Stimulated activated memory B cell treated with anti-CD40 and anti-IgM and Interleukin-4, amounts not matched to agents 10 μg/mL and 1 μg/mL and 100 μg/mL, for 72 hours (primary cell): ENCODE results near the gene TARS1.

Experiments used
- ATAC-seq: fragments of 150-1000 bp; cut with Tn5 transposase; 2 replicates; pipeline ENCODE4 v1.10.0; 2021
- H3K27ac Mint-ChIP-seq: one replicate; pipeline ENCODE4 v1.8.0; 2022; ENCODE audit warnings: mild to moderate bottlenecking, mixed read lengths
- H3K27me3 Mint-ChIP-seq: one replicate; pipeline ENCODE4 v1.8.0; 2022; ENCODE audit warnings: mixed read lengths
- H3K36me3 Mint-ChIP-seq: one replicate; pipeline ENCODE4 v1.8.0; 2022; ENCODE audit warnings: mixed read lengths
- H3K4me1 Mint-ChIP-seq: one replicate; pipeline ENCODE4 v1.8.0; 2022; ENCODE audit warnings: mixed read lengths
- H3K4me3 Mint-ChIP-seq: one replicate; pipeline ENCODE4 v1.8.0; 2022; ENCODE audit warnings: mild to moderate bottlenecking, moderate library complexity, mixed read lengths
- H3K9me3 Mint-ChIP-seq: one replicate; pipeline ENCODE4 v1.8.0; 2022; ENCODE audit warnings: mixed read lengths

TARS1 gene

DNA sequence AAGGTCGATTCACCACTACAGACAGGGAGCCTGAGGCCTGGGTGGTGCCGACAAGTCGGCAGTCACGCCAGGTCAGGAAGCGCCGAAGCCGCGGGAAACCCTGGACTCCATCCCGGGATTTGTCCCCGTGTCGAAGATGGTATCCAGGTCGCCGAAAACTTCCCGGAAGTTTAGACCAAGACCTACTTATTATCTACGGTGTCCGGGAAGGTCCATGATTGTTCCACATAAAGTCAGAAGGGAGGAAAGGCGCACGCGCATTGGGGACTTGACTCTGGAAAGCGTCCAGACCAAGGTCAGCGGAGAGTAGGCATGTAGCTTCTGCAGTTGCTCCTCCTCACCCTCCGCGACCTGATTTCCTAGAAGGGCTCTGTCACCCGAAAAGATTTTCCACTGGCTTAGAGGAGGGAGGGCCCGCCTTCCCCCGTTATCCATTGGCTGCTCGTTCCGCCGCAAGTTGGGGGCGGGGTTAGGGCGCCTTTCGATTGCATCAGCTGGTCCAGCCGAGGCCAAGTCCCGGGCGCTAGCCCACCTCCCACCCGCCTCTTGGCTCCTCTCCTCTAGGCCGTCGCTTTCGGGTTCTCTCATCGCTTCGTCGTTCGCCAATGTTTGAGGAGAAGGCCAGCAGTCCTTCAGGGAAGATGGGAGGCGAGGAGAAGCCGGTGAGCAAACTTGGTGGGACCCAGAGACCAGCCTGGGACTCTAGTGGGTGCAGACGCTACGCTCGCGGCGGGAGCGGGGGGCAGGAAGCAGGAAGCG lies at the start of gene TARS1:
Gene TARS1, plus strand, starts transcription at position 484 of the 759 bp plus-strand sequence. Its CDS starts 122 bp downstream, at position 606.
- H3K27ac Mint-ChIP-seq: no peak within 1 kb of the TSS
- no peaks in the 10 kb centered on the region for H3K9me3 Mint-ChIP-seq
- no peak within 1 kb of the TSS for H3K4me3 Mint-ChIP-seq
- ATAC-seq: peak; percentile 99
- H3K4me1 Mint-ChIP-seq: peaks cover 34% of the 10 kb centered on the region
- peaks cover 15% of the 10 kb centered on the region for H3K36me3 Mint-ChIP-seq
- H3K27me3 Mint-ChIP-seq: no peaks in the 10 kb centered on the region

DNA sequence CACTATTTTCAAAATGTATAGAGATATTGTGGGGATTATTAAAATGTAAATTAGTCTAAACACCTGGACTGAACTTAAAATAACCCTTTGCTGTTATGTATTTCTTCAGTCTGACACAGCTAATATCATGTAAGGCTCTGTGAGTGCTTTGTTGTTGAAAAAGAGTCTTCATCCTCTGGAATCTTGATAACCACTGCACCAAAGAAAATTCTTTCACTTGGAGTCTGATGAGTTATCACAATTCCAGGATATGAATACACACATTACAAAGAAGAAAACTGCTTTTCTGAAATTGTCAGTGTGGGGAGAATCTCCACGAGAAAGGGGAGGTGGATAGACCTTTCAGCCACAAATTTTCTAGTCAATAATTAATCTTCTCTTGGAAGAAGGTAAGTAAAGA lies 42.3 kb upstream of the TARS1 start:
- ATAC-seq: no peak
- Mint-ChIP-seq H3K27ac (no peak overlapping the region), H3K4me3 (no peak overlapping the region), H3K27me3 (peaks cover 9% of the 10 kb centered on the region), H3K4me1 (no peaks in the 10 kb centered on the region), H3K9me3 (peaks cover 4% of the 10 kb centered on the region), H3K36me3 (no peaks in the 10 kb centered on the region)

DNA sequence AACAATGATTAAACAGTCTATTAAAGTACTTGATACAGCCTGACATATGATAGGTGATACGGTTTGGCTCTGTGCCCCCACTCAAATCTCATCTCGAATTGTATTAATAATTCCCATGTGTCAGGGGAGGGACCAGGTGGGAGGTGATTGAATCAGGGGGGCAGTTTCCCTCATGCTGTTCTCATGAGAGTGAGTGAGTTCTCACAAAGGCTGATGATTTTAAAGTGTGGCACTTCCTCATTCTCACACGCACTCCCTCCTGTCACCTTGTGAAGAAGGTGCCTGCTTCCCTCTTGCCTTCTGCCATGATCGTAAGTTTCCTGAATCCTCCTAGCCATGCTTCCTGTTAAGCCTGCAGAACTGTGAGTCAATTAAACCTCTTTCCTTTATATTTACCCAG lies 40.1 kb upstream of the TARS1 start:
- Mint-ChIP-seq H3K4me1 (no peaks in the 10 kb centered on the region), H3K36me3 (no peaks in the 10 kb centered on the region), H3K9me3 (no peaks in the 10 kb centered on the region), H3K27me3 (peaks cover 19% of the 10 kb centered on the region), H3K4me3 (no peak overlapping the region), H3K27ac (no peak overlapping the region)
- ATAC-seq: no peak

DNA sequence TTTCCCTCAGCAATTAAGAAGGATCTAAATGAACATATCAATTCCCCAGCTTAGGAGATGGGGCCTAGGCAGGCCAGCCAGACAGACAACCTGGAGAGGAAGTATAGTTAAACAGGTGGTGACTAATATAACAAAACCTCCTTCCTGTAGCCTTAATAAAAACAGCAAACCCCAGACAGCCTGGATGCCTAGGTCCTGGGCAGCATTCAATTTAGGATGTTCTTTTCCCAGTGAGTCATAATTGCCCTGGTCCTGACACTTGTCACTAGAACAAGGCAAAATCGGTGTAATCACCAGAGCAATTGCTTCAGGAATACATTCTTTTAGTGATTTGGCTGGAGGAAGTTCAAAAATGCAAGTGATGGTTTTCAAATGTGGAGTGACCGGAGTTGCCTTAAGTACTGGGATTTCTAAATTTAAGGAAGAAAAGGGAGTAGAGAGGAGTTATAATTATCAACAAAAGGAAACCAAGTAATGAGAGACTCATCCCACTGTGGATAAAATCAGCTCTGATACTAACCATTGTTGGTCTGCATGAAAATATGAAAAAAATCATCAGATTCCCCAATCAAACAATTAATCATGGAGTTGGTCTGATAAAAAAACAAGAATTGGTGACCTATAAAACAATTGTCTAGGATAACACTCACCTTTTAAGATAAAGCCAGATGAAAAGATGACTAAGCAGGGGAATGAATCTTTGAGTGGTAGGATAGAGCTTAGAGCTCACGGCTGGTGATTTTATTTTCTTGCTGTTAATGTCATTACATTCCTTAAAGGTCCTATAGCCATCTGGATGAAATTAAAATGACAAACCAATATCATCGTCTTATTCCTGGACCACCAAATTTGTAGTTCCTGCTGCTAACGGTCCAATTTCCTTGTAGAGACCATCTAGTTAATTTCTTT lies 39.0 kb upstream of the TARS1 start:
- Mint-ChIP-seq H3K4me1 (no peaks in the 10 kb centered on the region), H3K4me3 (no peak overlapping the region), H3K27ac (no peak overlapping the region), H3K36me3 (no peaks in the 10 kb centered on the region), H3K9me3 (no peaks in the 10 kb centered on the region), H3K27me3 (peaks cover 19% of the 10 kb centered on the region)
- ATAC-seq: no peak

DNA sequence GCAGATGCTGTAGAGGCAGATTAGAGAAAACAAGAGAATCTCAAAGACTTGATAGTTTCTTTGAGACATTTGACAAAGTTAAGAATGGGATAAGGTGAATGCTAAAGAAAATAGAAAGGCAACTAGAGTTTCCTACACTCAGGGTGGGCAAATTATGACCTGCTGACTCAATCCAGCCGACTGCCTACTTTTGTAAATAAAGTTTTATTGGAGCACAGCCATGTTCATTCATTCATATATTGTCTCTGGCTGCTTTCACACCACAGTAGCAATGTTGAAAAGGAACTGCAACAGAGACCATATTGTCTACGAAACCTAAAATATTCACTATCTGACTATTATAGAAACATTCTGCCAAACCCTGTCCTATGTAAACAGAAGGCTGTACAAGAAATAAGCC lies 37.6 kb upstream of the TARS1 start:
- Mint-ChIP-seq H3K9me3 (no peaks in the 10 kb centered on the region), H3K27ac (no peak overlapping the region)

DNA sequence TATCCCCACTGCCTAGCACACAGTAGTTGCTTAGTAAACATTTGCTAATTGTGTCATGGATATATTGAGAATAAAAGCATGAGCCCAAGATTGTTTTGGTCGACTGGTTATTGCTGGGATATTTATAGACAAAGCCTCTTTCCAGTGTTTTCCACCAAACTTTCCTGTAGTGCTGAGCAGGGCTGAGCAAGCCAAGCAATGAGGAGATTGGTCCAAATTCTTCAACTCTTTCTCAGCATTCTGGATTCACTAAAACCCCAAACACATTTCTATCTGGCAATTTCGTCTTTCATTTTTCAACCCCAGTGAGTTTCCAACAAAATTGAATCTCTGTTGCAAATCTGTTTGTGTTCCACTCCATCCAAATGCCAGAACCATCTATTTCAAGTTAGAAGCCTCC lies 31.9 kb upstream of the TARS1 start:
- Mint-ChIP-seq H3K4me1 (no peaks in the 10 kb centered on the region), H3K27me3 (peaks cover 8% of the 10 kb centered on the region)

More for the DNA sequence above, 37.6 kb upstream of the TARS1 start:
- H3K4me1 Mint-ChIP-seq: no peaks in the 10 kb centered on the region
- no peak overlapping the region for H3K4me3 Mint-ChIP-seq
- H3K27me3 Mint-ChIP-seq: peaks cover 19% of the 10 kb centered on the region
- ATAC-seq: no peak
- H3K36me3 Mint-ChIP-seq: no peaks in the 10 kb centered on the region

DNA sequence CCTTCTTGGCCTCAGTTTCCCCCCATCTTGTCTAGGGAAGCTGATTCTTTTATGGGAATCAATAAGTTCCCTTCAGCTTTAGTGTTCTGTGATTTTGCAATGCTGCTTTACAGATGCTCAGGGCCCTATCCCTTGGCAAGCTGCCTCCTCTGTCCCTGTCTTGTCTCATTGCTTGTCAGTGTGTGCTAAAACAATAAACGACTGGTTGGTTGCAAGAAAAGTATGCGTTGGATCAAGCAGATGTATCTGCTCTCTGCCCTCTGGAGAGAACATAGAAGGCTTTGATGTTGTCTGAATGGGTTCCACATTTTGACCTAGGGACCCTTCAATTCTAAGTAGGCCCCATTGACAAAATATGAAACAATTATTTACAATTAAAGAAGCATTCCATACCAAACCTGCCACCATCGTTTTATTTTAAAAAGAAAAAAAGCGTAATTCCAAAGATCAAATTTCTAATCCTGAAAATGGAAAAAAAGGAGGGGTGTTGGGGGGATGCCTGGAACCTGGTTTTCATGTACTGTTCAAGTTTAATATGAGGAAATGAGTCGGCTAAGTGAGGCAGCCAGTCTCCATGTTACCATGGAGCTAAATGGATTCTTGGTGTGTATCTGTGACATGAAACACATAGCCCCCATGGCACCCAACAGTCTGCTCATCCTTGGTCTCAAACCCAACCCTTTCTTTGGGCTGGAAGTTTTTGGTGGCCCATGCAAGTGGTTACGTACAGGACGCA lies 31.2 kb upstream of the TARS1 start:
- no peak overlapping the region for H3K4me3 Mint-ChIP-seq
- H3K27me3 Mint-ChIP-seq: peaks cover 9% of the 10 kb centered on the region
- no peaks in the 10 kb centered on the region for H3K36me3 Mint-ChIP-seq
- ATAC-seq: no peak
- H3K9me3 Mint-ChIP-seq: no peaks in the 10 kb centered on the region
- no peaks in the 10 kb centered on the region for H3K4me1 Mint-ChIP-seq
- no peak overlapping the region for H3K27ac Mint-ChIP-seq

More for the DNA sequence above, 31.9 kb upstream of the TARS1 start:
- ATAC-seq: no peak
- Mint-ChIP-seq H3K36me3 (no peaks in the 10 kb centered on the region), H3K9me3 (no peaks in the 10 kb centered on the region), H3K4me3 (no peak overlapping the region), H3K27ac (no peak overlapping the region)

DNA sequence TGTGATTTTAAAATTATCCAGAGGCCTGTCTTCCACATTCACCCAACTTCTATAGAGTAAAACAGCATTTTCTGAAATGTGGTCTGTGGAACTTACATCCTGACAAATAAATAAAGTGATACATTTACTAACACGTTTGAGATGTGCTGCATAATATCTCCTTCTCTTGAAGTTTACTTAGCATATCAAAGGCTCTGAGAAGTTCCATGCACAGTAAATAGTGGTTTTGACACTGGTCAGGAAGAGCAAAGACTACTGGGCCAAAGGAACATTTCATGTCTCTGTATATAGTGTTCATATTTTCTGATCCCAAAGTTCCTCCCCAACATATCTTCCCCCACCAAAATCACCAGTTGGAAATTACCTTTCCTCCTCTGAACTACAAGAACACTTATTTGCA lies 30.5 kb upstream of the TARS1 start:
- Mint-ChIP-seq H3K27me3 (peaks cover 13% of the 10 kb centered on the region), H3K36me3 (no peaks in the 10 kb centered on the region), H3K4me1 (no peaks in the 10 kb centered on the region), H3K9me3 (no peaks in the 10 kb centered on the region), H3K4me3 (no peak overlapping the region), H3K27ac (no peak overlapping the region)
- ATAC-seq: no peak

DNA sequence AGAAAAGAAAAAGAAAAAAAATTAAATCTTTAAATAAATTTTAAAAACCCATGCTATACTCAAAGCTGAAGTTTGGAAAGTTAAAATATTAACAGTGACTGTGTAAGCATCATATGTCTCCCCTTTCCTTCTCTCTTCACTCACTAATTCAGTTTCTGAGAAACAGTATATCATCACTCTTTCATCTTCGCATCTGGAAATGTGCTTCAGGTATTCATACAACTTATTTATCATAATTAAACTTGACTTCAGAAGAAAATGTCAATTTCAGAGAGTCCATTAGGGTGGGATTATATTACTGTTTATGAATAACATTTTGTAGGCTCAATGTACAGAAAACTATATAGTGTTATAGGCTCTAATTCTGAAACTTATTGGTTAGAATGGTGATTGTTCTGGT lies 29.3 kb upstream of the TARS1 start:
- no peak for ATAC-seq
- H3K4me3 Mint-ChIP-seq: no peak overlapping the region

DNA sequence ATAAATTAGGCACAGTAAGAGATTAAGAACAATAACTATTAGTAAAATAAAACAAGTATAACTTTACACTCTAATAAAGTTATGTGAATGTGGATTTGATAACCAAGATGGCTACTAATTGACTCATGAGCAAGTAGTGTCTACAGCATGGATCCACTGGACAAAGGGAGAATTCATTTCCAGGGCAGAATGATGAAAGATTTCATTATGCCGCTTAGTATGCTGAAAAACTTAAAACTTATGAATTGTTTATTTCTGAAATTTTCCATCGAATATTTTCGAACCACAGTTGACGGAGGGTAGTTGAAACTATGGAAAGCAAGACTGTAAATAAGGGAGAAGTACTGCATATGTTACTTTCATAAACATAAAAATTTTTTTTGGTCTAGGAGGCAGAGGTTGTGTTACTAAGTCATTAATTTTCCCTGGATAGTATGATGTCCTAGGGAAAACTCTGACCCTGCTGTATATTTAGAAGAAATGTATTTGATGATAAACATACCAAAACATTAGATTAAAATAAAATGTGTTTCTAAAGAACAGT lies 24.9 kb upstream of the TARS1 start:
- peaks cover 13% of the 10 kb centered on the region for H3K27me3 Mint-ChIP-seq
- H3K9me3 Mint-ChIP-seq: no peaks in the 10 kb centered on the region
- H3K4me1 Mint-ChIP-seq: no peaks in the 10 kb centered on the region
- no peak overlapping the region for H3K4me3 Mint-ChIP-seq
- H3K36me3 Mint-ChIP-seq: no peaks in the 10 kb centered on the region
- H3K27ac Mint-ChIP-seq: no peak overlapping the region
- no peak for ATAC-seq

More for the DNA sequence above, 29.3 kb upstream of the TARS1 start:
- Mint-ChIP-seq H3K27me3 (peaks cover 13% of the 10 kb centered on the region), H3K36me3 (no peaks in the 10 kb centered on the region), H3K4me1 (no peaks in the 10 kb centered on the region), H3K9me3 (no peaks in the 10 kb centered on the region), H3K27ac (no peak overlapping the region)

DNA sequence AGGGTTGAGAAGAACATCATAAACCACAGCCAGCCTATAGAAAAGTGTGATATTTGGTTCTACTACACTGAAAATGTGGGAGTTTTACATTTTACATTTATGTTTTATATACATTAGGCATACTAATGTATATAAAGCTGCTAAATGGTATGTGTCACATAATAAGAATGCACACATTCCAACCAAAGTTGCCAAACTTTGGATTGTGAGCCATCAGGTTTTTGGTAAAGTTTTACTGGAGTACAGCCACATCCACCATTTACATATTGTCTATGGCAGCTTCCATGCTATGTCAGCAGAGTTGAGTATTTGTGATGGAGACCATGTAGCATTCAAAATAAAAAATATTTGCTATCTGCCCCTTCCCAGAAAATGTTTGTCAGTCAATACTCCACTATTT lies 23.1 kb upstream of the TARS1 start:
- no peak overlapping the region for H3K27ac Mint-ChIP-seq
- H3K27me3 Mint-ChIP-seq: peaks cover 13% of the 10 kb centered on the region
- ATAC-seq: no peak
- H3K9me3 Mint-ChIP-seq: no peaks in the 10 kb centered on the region
- H3K4me1 Mint-ChIP-seq: no peaks in the 10 kb centered on the region
- H3K36me3 Mint-ChIP-seq: no peaks in the 10 kb centered on the region
- no peak overlapping the region for H3K4me3 Mint-ChIP-seq

DNA sequence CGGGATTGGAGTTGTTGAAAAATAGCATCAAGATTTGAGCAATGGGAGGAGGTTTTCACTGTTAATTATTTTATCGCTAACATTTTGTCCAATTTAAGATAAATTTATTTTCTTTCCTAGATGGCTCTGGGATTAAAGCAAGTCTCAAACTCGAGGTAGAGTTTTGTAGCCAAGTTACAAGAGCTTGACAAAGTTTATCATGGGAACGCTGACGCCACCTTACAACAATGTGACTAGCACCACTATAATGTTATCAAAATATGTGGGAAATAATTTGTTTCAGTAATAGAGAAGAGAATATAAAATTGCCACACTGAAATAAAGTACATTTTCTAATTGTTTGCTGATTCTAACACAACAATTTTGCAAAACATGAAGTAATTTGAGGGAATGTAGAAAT lies 19.8 kb upstream of the TARS1 start:
- Mint-ChIP-seq H3K9me3 (no peaks in the 10 kb centered on the region), H3K4me1 (no peaks in the 10 kb centered on the region), H3K27me3 (no peaks in the 10 kb centered on the region), H3K27ac (no peak overlapping the region), H3K4me3 (no peak overlapping the region), H3K36me3 (no peaks in the 10 kb centered on the region)
- no peak for ATAC-seq

DNA sequence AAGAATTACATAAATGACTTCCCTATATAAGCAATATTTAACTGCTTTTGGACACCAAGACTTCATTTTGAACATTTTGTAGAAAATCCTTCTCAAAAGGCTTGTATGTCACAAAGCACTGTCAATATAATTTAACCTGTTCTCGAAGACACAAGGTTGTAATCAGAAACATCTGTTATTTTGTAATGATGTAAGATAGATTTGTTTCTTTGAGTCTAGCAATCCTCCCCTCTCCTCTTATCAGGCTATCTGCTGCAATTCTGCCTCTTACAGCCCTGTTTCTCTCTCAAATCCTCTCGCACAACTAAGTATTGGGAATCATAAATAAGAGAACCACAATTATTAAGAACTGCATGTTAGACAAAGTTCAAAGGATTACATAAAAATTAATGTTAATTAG lies 18.6 kb upstream of the TARS1 start:
- no peak overlapping the region for H3K4me3 Mint-ChIP-seq
- no peaks in the 10 kb centered on the region for H3K9me3 Mint-ChIP-seq
- H3K27me3 Mint-ChIP-seq: peaks cover 7% of the 10 kb centered on the region
- ATAC-seq: no peak
- H3K36me3 Mint-ChIP-seq: no peaks in the 10 kb centered on the region
- no peaks in the 10 kb centered on the region for H3K4me1 Mint-ChIP-seq
- no peak overlapping the region for H3K27ac Mint-ChIP-seq

DNA sequence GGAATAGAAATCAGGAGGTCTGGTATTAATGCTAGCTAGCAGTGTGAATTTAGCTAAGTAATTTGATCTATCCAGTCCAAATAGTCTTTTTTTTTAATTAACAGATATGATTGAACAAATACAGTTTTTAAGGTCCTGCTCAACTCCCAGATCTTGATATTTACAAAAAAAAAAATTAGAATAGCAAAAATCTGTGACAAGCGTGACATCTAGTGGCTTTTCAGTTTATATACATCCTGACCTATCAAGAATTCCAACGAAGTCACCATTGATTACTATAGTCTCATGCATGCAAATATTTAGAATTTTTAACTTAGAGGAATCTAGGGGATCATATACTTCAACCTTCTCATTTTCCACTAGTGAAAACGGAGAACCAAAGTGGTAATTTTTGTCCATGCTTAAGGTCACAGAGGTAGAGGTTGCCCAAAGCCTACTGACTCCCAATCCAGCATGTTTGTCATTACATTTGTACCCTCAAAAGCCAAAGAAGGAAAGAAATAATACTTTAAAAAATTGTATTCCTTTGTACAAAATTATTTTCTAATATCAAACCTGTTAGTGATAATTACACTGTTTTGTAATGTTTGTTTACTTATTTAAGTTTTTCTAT lies 17.6 kb upstream of the TARS1 start:
- Mint-ChIP-seq H3K4me3 (no peak overlapping the region), H3K27ac (no peak overlapping the region), H3K27me3 (peaks cover 15% of the 10 kb centered on the region), H3K36me3 (no peaks in the 10 kb centered on the region), H3K4me1 (no peaks in the 10 kb centered on the region), H3K9me3 (no peaks in the 10 kb centered on the region)
- ATAC-seq: no peak

DNA sequence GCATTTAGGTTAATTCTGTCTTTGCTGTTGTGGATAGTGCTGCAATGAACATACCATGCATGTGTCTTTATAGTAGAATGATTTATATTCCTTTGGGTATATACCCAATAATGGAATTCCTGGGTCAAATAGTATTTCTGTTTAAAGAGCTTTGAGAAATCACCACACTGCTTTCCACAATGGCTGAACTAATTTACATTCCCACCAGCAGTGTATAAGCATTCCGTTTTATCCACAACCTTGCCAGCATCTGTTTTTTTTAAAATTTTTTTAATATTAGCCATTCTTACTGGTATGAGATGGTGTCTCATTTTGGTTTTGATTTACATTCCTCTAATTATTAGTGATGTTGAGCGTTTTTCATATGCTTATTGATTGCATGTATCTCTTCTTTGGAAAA lies 15.5 kb upstream of the TARS1 start:
- H3K4me1 Mint-ChIP-seq: no peaks in the 10 kb centered on the region
- H3K4me3 Mint-ChIP-seq: no peak overlapping the region
- no peaks in the 10 kb centered on the region for H3K36me3 Mint-ChIP-seq
- H3K27ac Mint-ChIP-seq: no peak overlapping the region
- H3K27me3 Mint-ChIP-seq: peaks cover 31% of the 10 kb centered on the region
- H3K9me3 Mint-ChIP-seq: peaks cover 3% of the 10 kb centered on the region
- no peak for ATAC-seq
